Suppressor macrophage (primary cell): ENCODE results near the gene S100A12.
"Not testable (repeated sequence)": the region's sequence is repeated elsewhere in the genome, so short reads cannot be mapped to it uniquely, and the experiment has no call there.

Experiments used
- DNase-seq, 4 experiments: peaks; one replicate each; pipeline ENCODE4 v3.0.0-alpha.2; 2020 to 2022
- total RNA-seq, 17 experiments: gene quantifications; one replicate each; lab custom pipeline; 2026; ENCODE audit warnings: mixed read lengths in 6 of 17, inconsistent platforms in 3 of 17; lab: John Stamatoyannopoulos, UW

The S100A12 gene
- 0 to 18.4 (median 0.06) reads per million in 17 experiments for total RNA-seq

DNA sequence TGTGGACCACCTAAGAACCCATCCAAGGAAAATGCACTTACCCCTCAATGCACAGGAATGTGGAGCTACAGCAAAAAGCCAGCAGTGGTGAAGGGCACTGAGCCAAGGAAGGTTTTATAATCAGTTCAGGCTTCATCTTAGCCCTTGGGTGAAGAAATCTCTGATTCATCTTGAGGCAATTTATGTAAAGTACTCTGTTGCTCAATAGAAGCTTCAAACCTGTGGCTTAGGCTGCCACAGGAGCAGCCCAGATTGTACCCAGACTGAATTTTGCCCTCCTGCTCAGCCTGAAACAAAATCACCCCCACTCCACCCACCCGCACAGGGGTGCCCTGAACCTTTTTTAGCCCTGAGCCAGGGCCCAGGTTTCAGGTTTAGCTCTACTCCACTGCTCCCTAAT lies at the start of gene S100A12:
Gene S100A12 (minus strand): TSS at position 111 of the 400 bp plus-strand sequence. CDS start 1,029 bp downstream, outside the sequence.
- DNase-seq, result peak; percentile 41 to 87 (median 78)

DNA sequence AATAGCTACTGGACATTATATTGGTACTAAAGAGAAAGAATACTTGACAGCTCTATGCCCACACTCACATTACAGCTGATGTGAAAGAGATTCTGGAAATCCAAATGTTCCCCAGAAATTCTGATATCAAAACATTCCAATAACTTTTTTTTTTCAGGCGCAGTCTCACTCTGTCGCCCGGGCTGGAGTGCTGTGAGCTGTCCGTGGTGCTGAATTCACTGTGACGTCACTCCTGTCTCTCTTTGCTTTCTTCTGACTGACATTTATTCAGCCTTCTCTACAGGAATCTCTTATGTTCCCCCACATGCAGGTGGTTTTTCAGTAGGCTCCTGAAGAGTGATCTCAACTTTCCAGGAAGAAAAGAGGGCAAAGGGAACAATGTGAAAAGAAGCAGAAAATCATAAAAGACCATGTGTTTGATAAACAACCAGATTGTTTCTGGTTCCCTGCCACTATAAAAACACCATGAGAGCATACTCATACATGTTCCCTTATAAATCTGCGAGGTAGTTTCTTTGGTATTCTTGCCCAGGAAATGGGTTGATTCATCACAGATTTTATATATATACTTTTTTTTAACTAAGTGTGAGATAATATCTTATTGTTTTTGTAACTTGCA lies 47.1 kb upstream of the S100A12 start:
- peak; percentile 66 to 86 (median 84) for DNase-seq

DNA sequence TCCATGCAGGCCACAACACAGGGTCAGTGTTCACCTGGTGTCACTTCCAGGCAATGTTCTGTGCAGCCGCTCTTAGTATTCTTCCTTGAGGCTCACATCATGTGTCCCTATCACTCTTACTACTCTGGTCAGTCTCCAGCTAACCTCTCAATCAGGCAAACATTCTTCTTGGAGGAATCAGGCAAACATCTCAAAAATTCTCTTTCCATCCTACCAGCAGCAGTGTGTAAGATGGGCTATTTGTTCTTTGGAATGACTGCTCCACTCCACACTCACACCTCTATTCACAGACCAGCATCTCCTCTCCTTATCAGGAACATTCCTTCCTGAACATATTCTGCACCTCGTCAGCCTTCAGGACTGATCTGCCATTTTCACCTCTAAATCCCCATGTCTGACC lies 44.9 kb upstream of the S100A12 start:
- DNase-seq, result no peak

DNA sequence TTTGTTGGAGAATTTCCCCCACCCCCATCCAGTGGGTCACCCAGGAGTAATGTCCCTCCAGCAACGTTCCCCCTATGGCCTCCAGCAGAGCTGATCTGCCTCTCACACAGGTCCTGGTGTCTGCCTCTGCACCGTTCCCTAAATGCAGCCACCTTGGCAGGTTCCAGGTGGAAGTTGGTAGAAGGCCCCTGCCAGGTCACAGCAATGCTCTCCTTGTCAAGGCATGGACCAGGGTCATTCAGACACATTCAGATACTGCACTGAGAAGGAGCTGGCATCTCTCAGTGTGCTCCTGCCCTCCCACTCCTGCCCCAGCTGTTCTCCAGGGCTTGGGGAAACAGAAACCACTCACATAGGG lies 44.0 kb upstream of the S100A12 start:
- DNase-seq, result not testable (repeated sequence)

DNA sequence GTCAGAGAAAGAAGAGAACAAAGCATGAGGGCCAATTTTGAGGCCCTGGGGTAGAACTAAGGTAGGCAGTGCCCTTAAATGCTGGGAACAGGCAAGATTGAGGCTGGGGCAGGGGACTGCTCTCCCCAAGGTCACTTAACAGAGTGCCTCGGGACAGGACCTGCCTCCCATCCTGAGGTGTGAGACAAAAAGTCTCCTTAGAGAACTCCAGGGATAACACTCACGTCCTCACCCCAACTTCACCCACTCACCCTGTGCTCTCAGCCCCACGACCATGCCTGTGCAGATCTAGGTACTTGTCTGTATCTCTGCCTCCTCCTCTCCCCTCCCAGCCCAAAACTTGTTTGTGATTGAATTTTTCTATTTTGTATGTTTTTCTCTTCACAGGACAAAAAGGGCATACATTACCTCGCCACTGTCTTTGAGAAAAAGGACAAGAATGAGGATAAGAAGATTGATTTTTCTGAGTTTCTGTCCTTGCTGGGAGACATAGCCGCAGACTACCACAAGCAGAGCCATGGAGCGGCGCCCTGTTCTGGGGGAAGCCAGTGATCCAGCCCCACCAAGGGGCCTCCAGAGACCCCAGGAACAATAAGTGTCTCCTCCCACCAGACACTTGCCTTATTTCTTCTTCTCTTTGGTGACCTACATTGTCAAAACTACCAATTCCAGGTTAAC lies 43.5 kb upstream of the S100A12 start:
- not testable (repeated sequence) for DNase-seq

DNA sequence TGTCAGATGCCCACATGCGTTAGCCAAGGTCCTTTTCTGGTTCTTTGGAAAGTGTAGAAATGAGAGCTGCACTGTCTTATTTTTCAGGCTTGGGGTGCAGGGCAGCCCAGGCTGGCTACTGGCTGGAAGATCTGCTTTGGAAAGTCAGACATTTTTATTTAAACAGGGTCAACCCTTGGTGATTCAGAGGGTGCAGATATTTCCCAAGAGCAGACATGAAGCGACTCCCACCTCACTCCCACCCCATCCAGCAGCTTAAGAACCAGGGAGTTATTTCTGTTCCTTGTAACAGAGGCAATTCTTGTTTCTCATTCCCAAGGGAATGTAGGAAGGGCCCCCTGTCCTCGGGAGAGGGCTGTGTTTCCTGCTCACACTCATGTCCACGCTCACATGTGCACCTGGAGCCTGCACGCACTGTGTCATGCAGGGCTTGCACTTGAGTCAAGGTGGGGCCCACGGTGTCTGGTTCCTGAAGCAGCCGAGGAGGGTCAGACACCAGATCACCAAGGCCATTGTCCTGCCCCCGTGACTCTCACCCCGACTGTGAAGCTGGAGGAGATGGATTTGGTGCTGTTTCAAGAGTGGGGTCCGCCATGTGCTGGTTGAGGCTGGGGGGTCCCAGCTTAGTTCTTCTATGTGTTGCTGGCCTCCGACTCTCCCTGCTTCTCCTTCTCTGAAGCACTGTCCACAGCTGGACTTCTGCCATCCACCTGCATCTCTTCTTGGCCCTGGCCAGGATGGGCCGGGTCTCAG lies 41.9 kb upstream of the S100A12 start:
- DNase-seq, result no peak

DNA sequence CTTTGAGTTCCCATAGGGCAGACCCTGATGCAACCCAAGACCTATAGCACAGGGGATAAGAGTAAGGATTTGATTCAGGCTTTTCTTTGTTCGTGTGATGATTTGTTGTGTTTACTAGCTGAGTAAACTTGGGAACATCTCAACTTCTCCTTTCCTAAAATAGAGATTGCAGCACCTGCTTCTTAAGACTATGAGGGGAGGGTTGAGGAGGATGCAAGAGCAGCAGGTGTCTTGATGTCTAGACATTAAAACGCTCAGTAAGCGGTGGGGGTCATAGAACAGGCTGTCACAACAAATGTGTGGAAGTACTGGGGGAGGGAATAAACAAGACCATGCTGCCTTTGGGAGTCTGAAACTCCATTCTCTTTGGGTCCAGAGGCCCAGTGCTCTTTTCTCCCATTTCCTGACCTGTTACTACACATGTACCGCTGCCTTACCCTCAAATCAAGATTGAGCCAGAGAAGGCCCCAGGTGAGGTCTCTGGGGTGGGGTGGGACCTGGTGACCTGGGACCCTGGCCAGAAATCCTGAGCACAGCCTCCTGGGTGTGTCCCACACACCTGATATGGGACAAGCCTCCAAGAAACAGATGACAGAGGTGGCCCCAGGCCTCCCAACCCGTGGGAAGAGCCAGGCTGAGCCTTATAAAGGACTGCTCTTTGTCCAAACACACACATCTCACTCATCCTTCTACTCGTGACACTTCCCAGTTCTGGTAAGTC lies 40.6 kb upstream of the S100A12 start, which contains the start of gene S100A7A:
Gene S100A7A (plus strand): TSS at position 671 of the 721 bp plus-strand sequence. CDS start 1,563 bp downstream, outside the sequence.
- DNase-seq, result no peak

DNA sequence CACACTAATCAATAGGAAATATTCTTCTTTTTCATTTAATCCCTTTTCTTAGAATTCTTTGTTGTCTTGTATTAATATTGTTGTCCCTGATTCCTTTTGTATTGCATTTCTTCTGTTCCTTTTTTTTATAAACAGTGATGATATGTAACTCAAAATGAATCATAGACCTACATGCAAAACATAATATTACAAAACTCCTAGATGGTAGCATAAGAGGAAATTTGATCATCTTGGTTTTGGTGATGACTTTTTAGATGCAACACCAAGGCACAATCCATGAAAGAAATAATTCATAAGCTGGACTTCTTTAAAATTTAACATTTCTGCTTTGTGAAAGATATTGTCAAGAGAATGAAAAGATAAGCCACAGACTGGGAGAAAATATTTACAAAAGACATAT lies 38.5 kb upstream of the S100A12 start:
- DNase-seq, result peak in 2 of 4 experiments; percentile 52 to 66

DNA sequence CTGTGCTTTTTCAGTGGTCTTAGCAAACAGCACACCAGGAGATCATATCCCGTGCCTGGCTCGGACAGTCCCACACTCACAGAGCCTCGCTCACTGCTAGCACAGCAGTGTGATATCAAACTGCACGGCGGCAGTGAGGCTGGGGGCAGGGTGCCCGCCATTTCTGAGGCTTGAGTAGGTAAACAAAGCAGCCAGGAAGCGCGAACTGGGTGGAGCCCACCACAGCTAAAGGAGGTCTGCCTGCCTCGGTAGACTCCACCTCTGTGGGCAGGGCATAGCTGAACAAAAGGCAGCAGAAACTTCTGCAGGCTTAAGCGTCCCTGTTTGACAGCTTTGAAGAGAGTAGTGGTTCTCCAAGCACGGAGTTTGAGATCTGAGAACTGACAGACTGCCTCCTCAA lies 31.9 kb upstream of the S100A12 start:
- DNase-seq, result not testable (repeated sequence)

DNA sequence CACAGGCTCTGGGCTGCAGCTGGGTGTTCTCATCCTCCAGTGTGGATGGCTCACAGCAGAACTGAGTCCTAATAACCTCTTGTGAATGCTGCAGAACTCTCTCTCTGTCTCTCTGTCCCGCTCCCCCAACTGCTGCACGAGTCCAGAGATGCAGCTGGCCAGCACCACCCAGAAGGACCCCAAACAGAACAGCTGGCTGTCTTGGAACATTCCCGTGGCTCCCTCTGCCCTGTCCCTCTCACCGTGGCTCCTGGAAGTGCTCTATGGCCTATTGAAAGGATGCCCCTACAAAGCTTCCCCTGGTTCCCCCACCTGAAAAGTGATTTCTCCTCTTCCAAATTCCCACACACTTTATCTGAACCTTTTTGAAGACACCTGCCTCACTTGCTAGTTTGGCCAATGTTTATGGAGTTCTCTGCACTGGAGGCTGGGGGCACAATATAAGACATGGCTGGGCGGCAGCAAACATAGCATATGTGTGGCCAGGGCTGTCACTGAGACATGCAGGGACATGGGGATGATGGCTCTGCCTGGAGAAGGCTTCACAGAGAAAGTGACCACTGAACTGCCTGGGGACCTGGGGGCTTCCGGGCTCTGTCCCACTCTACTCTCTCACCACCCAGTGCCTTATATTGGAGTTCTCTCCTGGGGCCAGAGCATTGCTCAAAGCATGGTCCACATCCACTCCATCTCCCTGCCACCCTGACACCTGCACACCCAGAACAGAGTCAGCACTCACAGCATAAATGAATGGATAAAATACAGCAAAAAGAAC lies 30.6 kb upstream of the S100A12 start:
- not testable (repeated sequence) for DNase-seq

DNA sequence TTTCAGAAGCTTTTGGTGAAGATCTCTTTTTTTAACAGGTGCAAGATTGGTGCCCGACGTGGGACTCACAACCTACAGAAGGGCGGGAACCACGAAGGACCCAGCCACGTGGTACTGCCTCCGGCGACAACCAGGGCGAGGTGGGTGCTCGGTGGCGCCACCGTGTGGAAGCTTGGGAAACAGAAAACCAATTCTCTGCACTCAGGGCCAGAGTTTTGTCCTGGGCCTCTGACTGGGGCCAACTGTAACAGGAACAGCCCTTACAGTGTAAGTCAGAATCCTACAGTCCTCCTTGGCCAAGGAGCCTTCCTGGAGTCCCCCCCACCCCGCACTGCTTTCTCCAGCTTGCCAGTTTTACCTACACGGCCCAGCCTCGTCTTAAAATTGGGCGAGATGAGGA lies 29.3 kb upstream of the S100A12 start:
- DNase-seq, result peak; percentile 67 to 83 (median 78)

DNA sequence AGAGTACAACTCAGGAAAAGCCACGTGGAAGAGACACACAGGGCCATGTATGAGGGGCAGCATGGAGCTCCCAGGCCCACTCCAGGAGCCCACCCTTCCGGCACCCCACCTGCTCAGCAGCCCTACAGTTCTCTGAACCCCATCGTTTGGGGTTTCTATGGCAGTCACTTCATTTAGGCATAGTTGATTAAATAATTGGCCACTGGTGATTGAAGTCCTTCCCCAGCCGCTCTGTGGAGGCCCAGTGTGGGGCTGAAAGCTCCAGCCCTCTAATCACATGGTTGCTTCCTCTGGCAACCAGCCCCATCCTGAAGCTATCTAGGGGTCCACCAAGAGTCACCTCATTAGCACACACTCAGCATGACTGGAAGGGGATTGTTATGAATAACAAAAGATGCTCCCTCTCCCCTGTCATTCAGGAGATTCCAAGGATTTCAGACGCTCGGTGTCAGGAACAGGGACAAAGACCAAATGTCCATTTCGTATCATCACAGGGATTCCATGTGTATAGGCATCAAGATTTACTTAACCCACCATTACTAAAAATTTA lies 28.7 kb upstream of the S100A12 start:
- DNase-seq, result no peak

DNA sequence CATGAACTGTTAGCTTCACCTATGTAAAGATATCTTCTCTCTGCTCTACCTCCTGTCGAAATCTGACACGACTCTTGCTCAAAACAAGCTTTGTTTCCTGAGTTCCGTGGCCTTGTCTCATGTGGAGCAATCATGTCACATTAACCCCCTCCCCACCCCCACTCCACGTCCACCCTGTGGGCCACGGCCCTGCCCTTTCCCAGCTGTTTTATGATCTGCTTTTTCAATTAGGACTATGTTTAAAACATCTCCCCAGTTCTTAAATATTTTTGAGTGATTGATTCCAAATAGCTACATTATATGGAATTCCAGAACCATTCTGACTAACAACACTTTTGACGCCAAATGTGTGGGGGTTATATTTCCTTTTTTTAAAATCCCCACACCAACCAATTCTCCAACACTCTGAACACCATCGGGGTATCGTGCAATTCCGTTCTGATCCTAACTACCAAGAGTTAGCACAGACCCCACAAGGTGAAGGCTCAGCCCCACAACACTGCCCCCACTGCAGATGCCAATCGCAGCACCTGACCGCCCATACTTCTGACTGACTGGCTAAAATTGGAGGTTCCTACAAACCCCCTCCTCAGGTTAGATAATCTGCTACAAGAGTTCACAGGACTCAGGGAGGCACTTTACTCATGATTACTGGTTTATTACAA lies 28.1 kb upstream of the S100A12 start:
- DNase-seq, result no peak

DNA sequence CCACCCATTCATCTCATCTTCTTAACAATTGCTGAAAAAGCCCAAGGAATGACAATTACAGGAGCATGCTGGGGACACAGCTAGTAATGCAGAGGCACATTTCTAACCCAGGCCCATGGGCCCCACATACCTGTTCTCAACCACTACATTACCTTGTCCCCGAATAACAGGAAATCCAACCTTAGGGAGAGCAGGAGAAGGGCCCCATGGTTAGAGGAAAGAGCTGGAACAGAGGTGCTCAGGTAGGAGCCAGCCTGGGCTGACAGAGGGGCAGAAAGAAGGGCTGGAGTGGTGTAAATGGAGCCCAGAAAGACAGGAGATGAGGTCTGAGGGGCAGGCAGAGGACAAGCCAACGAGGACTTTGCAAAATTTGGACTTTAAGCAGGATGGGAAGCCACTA lies 26.8 kb upstream of the S100A12 start:
- no peak for DNase-seq

DNA sequence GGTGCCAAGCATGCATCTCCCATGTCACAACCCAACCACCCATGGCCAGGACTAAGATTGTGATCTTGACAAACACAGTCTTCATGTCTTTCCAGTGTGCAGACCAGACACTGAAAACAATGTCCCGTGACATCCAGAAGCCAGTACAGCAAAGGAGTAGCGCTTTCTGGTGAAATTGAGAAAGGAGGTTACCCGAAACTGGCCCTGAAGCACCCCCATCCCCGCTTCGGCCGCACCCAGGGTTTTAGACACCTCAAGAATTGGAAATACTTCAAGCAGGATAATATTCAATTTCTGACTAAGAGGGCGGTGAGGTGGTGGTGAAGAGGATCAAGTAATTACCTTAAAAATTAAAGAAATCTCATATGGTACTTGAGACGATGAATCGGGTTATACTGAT lies 26.0 kb upstream of the S100A12 start:
- no peak for DNase-seq

DNA sequence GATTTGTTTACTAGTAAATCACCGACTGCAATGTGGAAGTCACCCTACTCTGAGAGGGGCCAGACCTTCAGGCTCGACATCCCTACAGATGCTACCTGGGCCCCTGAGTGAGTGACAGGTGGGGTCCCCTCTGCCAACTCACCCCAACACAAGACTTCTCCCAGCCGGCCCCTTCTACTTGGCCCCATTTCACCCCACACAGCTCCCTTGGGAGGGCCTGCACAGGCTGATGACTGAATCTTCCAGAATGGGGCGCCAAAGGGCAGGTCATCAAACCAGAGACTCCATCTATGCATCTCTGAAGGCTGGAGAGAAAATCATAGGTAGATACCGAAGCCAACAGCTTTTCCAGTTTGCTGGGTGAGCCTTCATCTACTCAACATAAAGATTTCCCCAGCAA lies 24.8 kb upstream of the S100A12 start:
- DNase-seq, result no peak

DNA sequence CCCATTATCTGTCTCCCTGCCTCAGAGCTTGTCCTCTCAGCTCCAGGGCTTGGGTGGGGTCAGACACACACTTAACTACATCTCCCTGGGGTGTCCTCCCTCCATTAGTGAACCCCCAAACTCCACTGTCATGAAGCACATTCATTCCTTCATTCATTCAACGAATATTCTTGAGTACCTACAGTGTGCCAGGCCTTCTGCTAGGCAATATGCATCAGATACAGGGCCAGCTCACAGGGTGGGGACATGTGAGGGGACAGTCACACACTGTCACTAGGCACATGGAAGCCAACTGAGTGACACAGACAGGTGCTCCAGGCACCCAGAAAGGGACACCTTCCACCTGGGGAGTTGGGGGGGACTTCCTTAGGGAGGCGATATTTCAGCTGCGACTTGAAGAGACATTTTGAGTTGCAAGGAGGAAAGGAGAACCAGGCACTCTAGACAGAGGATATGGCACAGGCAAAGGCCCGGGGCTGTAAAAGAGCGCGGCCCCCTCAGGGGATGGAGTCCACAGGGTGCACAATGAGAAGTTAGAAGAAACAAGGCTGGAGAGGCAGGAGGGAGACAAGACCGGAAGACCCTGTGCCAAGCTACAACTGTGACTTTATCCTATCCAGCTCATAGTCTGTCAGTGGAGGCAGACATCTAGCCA lies 24.1 kb upstream of the S100A12 start:
- no peak for DNase-seq

DNA sequence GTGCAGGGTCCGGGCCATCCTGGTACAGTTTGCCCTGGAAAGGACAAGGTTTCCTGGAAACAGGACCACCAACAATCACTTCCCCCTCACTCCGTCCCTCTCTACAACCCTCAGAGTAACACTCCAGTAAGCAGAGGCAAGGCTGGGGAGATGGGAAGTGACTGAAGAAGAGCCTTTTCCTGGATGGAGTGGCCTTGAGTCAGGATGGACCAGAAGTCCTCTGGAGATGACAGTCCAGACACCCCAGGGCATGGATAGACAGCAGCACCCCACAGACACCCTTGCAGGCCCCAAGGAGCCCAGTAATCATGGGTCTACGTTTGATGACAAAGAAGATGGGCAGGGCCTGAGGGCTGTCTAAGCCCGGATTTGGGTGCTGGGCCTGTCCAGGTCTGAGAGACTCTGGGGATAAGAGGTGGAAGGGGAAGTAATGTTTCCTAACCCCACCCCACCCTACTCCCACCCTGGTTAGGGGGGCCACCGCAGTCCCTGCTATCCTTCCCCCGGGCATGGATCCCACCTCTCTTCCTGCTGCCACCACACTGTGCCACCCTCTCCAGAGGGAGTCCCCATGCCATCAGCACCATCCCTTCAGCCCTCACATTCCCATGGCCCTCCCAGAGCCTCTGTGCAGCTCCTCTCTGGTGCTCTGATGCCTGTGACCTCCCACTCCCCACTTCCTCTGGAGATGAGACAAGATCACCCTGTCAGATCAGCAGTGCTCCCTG lies 22.7 kb upstream of the S100A12 start:
- DNase-seq, result no peak

DNA sequence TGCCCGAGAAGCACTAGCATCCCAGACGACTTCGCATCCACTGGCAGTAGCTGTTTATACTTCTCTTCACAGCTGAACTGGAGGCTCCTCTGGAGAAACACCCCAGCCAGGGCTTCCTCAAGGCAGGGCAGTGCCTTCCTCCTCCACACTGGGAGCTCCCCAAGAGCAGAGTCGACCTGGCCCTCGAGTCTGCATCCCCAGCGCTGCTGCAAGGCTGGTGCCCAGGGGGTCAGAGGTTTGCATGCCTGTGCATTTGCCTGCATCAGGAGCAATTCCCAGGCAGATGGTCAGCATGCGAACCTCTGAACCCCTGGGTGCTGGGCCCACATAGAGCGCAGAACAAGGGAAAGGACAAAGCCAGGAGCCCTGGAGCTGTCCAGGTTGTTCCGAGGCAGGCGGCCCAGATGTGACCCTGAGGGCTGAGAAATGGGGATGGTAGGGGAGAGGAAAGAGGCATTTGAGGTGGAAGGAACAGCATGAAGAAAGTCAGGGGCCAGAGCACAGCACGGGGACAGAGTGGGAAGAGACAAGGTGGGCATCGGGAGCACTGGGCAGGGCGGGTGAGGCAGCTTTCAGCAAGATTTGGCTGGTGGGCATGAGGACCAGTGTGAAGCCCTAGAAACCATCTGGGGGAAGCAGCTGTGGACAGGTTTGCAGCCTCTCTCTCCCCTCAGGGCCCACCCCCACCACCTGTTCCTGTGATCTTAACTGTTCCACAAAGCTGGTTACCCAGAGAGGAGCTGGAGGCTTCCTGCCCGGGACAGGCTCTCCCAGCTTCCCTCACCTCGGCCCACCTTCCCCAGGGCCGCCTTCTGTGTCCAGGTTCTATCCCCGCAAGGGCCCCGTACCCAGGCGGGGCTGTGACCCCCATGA lies 21.9 kb upstream of the S100A12 start:
- peak in 1 of 4 experiments; percentile 36 for DNase-seq
